Skin of body (tissue), 2 donors: Measurements from ENCODE around the gene SBSN. TPM values are rescaled to one million over a fixed set of nuclear protein-coding genes. Genes with fewer than 3 reads are reported as not detected.

Experiments
- DNase-seq: peaks from one replicate; lab custom pipeline; 2025; lab: John Stamatoyannopoulos, UW
- total RNA-seq: library from RNA; depleted of rRNA; stranded (reverse); fragments of >200 nt; gene quantifications from one replicate; pipeline ENCODE4 v1.2.3, GENCODE V29; 2014

The SBSN gene
- total RNA-seq, 1 donor from 2014 or later: 197 TPM

- DNase-seq: no peak
Observed at GRCh38 chr19:35555301-35556005, 27.3 kb upstream of the SBSN start.

GRCh38 chr19:35554076-35554475 lies 26.0 kb upstream of the SBSN start:
- DNase-seq: no peak

GRCh38 chr19:35553385-35554000 lies 25.4 kb upstream of the SBSN start:
- no peak for DNase-seq

- DNase-seq: no peak
Observed at GRCh38 chr19:35552534-35553384, 24.6 kb upstream of the SBSN start.

- no peak for DNase-seq
Observed at GRCh38 chr19:35551091-35551810, 23.1 kb upstream of the SBSN start.

GRCh38 chr19:35549879-35550523 lies 21.9 kb upstream of the SBSN start:
- DNase-seq: no peak

DNA sequence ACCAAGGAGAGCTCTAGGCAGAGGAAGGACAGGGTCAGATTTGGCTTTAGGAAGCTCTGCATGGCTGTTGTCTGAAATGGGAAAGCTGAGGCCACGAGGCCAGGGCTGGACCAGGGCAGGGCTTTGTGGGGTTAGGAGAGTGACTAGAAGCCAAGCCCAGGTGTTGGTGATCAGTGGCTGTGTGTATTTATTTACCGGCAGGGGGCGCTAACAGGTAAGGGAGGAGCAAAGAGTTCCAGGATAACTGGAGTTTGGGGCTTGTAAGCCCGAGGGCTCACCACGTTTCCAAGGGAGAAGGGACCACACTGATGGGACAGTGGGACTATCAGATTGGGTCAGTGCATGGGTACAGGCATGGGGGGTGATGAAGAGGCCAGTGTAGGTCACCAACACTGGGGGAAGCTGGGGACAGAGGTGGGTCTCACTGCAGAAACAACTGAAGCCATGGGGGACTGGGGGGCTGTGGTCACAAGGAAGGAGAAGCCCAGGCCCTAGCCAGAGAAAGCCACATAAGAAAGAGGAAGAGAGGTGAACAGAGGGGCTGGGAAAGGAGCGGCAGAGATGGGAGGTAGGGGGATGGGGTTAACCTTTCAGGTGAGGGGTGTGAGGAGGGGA lies 21.2 kb upstream of the SBSN start:
- DNase-seq: no peak

DNA sequence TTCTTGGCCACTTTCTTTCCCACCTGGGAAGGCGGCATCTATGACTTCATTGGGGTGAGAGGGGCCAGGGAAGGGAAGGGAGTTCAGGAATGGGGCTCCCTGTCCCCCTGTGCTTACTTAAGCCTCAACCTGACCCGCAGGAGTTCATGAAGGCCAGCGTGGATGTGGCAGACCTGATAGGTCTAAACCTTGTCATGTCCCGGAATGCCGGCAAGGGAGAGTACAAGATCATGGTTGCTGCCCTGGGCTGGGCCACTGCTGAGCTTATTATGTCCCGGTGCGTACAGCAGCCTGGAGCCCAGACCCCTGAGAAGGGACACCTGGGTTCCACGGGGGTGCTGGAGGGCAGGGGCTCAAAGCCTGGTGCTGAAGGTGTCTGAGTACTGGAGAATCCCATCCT lies 18.4 kb upstream of the SBSN start:
- DNase-seq: no peak

GRCh38 chr19:35545855-35546381 lies 17.8 kb upstream of the SBSN start:
- no peak for DNase-seq

- DNase-seq: peak; percentile 42
Observed at GRCh38 chr19:35545001-35545854, 17.1 kb upstream of the SBSN start, which contains the start of gene TMEM147. Gene TMEM147 (plus strand): TSS chr19:35545626. CDS start chr19:35545740, 114 bp downstream.

DNA sequence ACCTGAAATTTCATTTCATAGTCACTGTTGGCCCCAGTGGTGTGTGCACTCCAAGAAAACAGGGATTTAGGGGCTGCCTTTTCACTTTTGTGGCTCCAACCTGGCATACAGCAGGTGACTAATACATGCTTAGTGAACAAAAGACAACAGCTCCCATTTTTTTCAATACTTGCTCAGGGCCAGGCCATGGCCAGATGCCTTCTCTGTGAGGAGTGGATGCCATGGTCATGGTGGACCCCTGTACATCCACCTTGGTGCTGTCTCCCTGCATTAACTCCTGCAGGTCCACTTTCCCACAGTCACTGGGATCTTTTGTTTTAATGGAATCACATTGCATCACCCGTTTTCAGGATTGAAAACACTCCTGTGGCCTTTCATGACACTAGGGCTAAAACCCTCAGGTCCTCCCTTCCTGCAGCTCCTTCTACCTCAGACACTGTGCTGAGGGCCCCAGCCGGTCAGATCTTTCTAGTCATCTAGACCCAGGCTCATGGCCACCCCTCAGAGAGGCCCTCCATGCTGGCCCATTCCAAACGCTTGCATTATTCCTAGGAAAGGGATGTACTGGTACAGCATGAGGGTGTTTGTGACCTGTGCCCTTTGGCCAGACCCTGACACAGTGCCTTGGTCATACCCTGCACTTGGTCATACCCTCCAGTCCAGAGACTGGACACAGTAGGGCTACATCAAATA lies 16.1 kb upstream of the SBSN start:
- DNase-seq: no peak

- DNase-seq: no peak
Observed at GRCh38 chr19:35543280-35544109, 15.4 kb upstream of the SBSN start.

GRCh38 chr19:35542209-35542608 lies 14.1 kb upstream of the SBSN start:
- no peak for DNase-seq

- no peak for DNase-seq
Observed at GRCh38 chr19:35540356-35540927, 12.3 kb upstream of the SBSN start.

DNA sequence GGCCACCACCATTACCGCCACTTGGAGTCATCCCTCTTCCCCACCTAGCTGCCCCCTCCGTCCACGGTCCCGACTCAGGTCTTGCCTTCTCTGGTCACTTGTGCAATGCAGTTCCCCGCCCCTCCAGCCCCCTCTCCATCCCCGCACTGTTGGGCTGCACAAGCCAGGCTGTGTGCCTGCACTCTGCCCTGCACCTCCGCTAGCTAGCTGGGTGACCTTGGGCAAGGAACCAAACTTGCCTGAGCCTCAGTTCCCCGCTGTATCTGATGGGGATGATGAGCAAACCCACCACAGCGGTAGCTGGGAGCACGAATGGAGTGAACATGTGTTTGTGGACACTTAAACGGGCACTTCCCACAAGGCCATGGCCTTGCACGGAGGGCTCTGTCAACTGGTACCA lies 11.7 kb upstream of the SBSN start:
- DNase-seq: no peak

DNA sequence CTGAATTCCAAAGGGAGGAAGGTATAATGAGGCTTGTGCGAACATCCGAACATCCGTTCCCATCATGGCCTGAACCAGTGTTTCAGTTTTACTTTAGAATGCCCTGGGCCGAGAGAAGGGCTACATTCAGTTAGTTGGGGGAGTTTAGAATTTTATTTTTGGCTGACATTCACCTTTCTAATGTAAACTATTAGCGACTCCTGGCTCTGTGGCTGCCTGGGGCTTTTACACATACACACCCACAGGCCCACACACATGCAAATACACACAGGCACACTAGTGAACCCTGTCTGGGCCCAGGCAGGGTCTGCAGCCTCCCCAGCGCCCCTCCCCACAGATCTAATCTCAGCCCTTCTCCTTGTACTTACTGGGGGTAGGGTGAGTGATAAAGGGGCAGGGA lies 11.2 kb upstream of the SBSN start:
- no peak for DNase-seq

DNA sequence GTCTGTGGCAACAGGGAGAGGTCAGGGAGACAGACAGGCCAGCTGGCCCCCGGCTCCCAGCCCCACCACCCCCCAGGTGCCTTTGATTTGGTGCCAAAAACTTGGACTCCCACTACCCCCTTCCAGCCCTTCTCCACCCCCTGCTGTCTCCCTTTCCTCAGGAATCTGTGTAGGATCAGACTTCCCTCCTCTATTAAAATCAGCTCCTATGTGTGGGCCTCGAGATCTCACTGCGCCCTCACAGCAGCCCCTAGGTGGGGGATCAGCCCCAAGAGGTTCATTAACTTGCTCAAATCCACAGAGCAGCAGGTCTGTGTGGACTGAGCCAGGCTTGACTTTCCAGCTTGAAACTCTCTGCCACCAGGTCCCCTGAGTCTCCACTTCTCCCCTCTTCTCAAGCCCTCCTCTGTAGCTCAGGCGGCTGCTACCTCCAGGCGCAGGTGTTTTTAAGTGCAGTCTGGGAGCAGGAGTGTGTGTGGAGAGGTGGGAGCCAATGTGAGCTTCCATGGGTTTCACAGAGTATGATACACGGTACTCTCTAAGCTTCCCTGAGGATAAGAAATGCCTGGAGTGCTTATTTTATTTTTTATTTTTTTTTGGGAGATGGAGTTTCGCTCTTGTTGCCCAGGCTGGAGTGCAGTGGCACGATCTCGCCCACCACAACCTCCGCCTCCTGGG lies 6.8 kb upstream of the SBSN start:
- DNase-seq: no peak
